Stomach (tissue), 4 donors: Measurements from ENCODE around the gene PHACTR3.

Experiments used
- EP300 ChIP-seq: sonication (generic); formaldehyde crosslinking; IDR thresholded peaks from one replicate; pipeline ENCODE4 v1.6.1; 2017; ENCODE audit warnings: antibody characterized with exemption
- POLR2A ChIP-seq, 4 donors: fragments of 450-650 bp; IDR thresholded peaks; one replicate each; pipeline ENCODE4 v1.6.1; 2016; ENCODE audit warnings: antibody characterized with exemption in 4 of 4, control low read depth in 2 of 4, mild to moderate bottlenecking in 1 of 4, moderate library complexity in 1 of 4
- POLR2AphosphoS5 ChIP-seq, 3 donors: sonication (generic); formaldehyde crosslinking; IDR thresholded peaks; one replicate each; pipeline ENCODE4 v1.6.1; 2016; ENCODE audit warnings: antibody characterized with exemption in 3 of 3
- TF ChIP-seq, protein P1 (sequence below), 7 experiments: fragments of 450-650 bp in 4 of 7; fragments of 200-600 bp in 3 of 7; sonication (generic) in 3 of 7; IDR thresholded peaks; one replicate each; pipeline ENCODE4 v1.5.1; 2016 to 2019; ENCODE audit warnings: antibody characterized with exemption in 7 of 7, control low read depth in 2 of 7, mild to moderate bottlenecking in 1 of 7

DNA sequence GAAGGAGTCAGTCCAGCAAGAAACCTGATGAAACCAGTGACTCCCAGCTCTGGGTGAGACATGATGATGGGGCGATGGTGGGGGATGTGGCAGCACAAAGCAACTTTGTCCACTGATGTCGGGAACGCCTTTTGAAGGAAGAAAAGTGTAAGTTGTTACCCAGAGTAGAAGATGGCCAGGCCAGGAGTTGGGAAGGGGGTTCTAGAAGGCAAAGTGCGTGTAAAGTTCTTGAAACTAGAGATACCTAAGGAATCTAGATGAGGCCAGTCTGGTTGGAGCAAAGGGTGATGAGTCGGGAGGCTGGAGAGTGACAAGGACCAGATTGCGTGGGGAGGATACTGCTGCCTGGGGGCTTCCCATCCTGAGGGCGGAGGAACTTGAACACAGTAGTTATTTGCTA is 117.0 kb downstream of the PHACTR3 start:
- TF ChIP-seq, protein P1, sequence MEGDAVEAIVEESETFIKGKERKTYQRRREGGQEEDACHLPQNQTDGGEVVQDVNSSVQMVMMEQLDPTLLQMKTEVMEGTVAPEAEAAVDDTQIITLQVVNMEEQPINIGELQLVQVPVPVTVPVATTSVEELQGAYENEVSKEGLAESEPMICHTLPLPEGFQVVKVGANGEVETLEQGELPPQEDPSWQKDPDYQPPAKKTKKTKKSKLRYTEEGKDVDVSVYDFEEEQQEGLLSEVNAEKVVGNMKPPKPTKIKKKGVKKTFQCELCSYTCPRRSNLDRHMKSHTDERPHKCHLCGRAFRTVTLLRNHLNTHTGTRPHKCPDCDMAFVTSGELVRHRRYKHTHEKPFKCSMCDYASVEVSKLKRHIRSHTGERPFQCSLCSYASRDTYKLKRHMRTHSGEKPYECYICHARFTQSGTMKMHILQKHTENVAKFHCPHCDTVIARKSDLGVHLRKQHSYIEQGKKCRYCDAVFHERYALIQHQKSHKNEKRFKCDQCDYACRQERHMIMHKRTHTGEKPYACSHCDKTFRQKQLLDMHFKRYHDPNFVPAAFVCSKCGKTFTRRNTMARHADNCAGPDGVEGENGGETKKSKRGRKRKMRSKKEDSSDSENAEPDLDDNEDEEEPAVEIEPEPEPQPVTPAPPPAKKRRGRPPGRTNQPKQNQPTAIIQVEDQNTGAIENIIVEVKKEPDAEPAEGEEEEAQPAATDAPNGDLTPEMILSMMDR (IDR thresholded peaks at IDR 0.05) = no peak
- TF ChIP-seq POLR2AphosphoS5 (IDR thresholded peaks at IDR 0.05) (no peak), POLR2A (IDR thresholded peaks at IDR 0.05) (no peak), EP300 (no peak)
